ENCODE data around the gene KRT38. TPM values are rescaled to one million over a fixed set of nuclear protein-coding genes. Genes with fewer than 3 reads are reported as not detected.

Gene KRT38
- total RNA-seq, 1 experiment from 2014 or later: not detected

- no peaks in the 10 kb centered on the region for H3K36me3 Mint-ChIP-seq (ENCODE audit: insufficient read depth, unreplicated experiment)
- no peaks in the 10 kb centered on the region for H3K9me3 Mint-ChIP-seq (ENCODE audit: low read depth, unreplicated experiment)
Observed at GRCh38 chr17:41442739-41443138, 2.0 kb upstream of the KRT38 start.

GRCh38 chr17:41439375-41439774, 1.4 kb downstream of the KRT38 start:
- no peak for TF ChIP-seq CTCF (IDR thresholded peaks at IDR 0.05; ENCODE audit: unreplicated experiment)
- Mint-ChIP-seq H3K36me3 (ENCODE audit: insufficient read depth, unreplicated experiment) (no peaks in the 10 kb centered on the region), H3K9me3 (ENCODE audit: low read depth, unreplicated experiment) (no peaks in the 10 kb centered on the region), H3K27me3 (ENCODE audit: unreplicated experiment) (peaks cover 20% of the 10 kb centered on the region), H3K27ac (ENCODE audit: unreplicated experiment) (no peak overlapping the region), H3K4me1 (ENCODE audit: low read depth, unreplicated experiment) (peaks cover 8% of the 10 kb centered on the region), H3K4me3 (ENCODE audit: low read depth, unreplicated experiment) (no peak overlapping the region)
- CTCF ChIA-PET: interaction anchor here (2.0 kb wide), 1 partner anchor 21 kb away, joined by 7 read pairs; no protein-coding TSS in a partner anchor
- no TSS peak for BruUV-seq (replicated peaks)
- DNase-seq: no peak
- intact Hi-C loops (cut with micrococcal nuclease; ENCODE audit: unreplicated experiment): no loop called here

More at GRCh38 chr17:41442739-41443138, 2.0 kb upstream of the KRT38 start:
- TF ChIP-seq CTCF (IDR thresholded peaks at IDR 0.05; ENCODE audit: unreplicated experiment): no peak
- CTCF ChIA-PET: interaction anchor here (1.0 kb wide), 1 partner anchor 25 kb away, joined by 3 read pairs; no protein-coding TSS in a partner anchor
- H3K4me3 Mint-ChIP-seq (ENCODE audit: low read depth, unreplicated experiment): no peak overlapping the region
- no peak for DNase-seq
- peaks cover 22% of the 10 kb centered on the region for H3K27me3 Mint-ChIP-seq (ENCODE audit: unreplicated experiment)
- H3K4me1 Mint-ChIP-seq (ENCODE audit: low read depth, unreplicated experiment): peaks cover 8% of the 10 kb centered on the region
- intact Hi-C loops (cut with micrococcal nuclease; ENCODE audit: unreplicated experiment): no loop called here
- BruUV-seq (replicated peaks): no TSS peak
- no peak overlapping the region for H3K27ac Mint-ChIP-seq (ENCODE audit: unreplicated experiment)

- BruUV-seq (replicated peaks): no TSS peak
- no peak for DNase-seq
- CTCF ChIA-PET: no interaction called here
- no peak for TF ChIP-seq CTCF (IDR thresholded peaks at IDR 0.05; ENCODE audit: unreplicated experiment)
- H3K27ac Mint-ChIP-seq (ENCODE audit: unreplicated experiment): no peak overlapping the region
- H3K9me3 Mint-ChIP-seq (ENCODE audit: low read depth, unreplicated experiment): no peaks in the 10 kb centered on the region
- peaks cover 8% of the 10 kb centered on the region for H3K4me1 Mint-ChIP-seq (ENCODE audit: low read depth, unreplicated experiment)
- intact Hi-C loops (cut with micrococcal nuclease; ENCODE audit: unreplicated experiment): no loop called here
- H3K27me3 Mint-ChIP-seq (ENCODE audit: unreplicated experiment): peaks cover 4% of the 10 kb centered on the region
- H3K36me3 Mint-ChIP-seq (ENCODE audit: insufficient read depth, unreplicated experiment): no peaks in the 10 kb centered on the region
- no peak overlapping the region for H3K4me3 Mint-ChIP-seq (ENCODE audit: low read depth, unreplicated experiment)
Observed at GRCh38 chr17:41437769-41438168, 3.0 kb downstream of the KRT38 start.

GRCh38 chr17:41437254-41437653, 3.5 kb downstream of the KRT38 start:
- Mint-ChIP-seq H3K4me3 (ENCODE audit: low read depth, unreplicated experiment) (no peak overlapping the region), H3K36me3 (ENCODE audit: insufficient read depth, unreplicated experiment) (no peaks in the 10 kb centered on the region), H3K27me3 (ENCODE audit: unreplicated experiment) (no peaks in the 10 kb centered on the region), H3K9me3 (ENCODE audit: low read depth, unreplicated experiment) (no peaks in the 10 kb centered on the region), H3K27ac (ENCODE audit: unreplicated experiment) (no peak overlapping the region), H3K4me1 (ENCODE audit: low read depth, unreplicated experiment) (peaks cover 8% of the 10 kb centered on the region)
- CTCF ChIA-PET: no interaction called here
- no peak for TF ChIP-seq CTCF (IDR thresholded peaks at IDR 0.05; ENCODE audit: unreplicated experiment)
- no TSS peak for BruUV-seq (replicated peaks)
- intact Hi-C loops (cut with micrococcal nuclease; ENCODE audit: unreplicated experiment): no loop called here
- DNase-seq: no peak
